Chondrocyte (in vitro differentiated cells): Measurements from ENCODE around the gene ANP32E. TPM values are rescaled to one million over a fixed set of nuclear protein-coding genes. Genes with fewer than 3 reads are reported as not detected.
"Not testable (repeated sequence)": the region's sequence is repeated elsewhere in the genome, so short reads cannot be mapped to it uniquely, and the experiment has no call there.

Experiments used
- DNase-seq: peaks from one replicate; pipeline ENCODE4 v3.0.0; 2021; ENCODE audit warnings: mixed read lengths, low spot score
- H3K27ac Mint-ChIP-seq: one replicate; pipeline ENCODE4 v1.8.0; 2021; ENCODE audit warnings: mild to moderate bottlenecking, moderate library complexity, mixed read lengths; ENCODE audit not compliant: unreplicated experiment
- H3K27me3 Mint-ChIP-seq: 2 replicates; pipeline ENCODE4 v1.8.0; 2021; ENCODE audit warnings: low read depth, mixed read lengths
- H3K36me3 Mint-ChIP-seq: 2 replicates; pipeline ENCODE4 v1.8.0; 2021; ENCODE audit warnings: low read depth, mixed read lengths
- H3K4me1 Mint-ChIP-seq: 2 replicates; pipeline ENCODE4 v1.8.0; 2021; ENCODE audit warnings: low read depth, mild to moderate bottlenecking, mixed read lengths
- H3K4me3 Mint-ChIP-seq: one replicate; pipeline ENCODE4 v1.8.0; 2021; ENCODE audit warnings: mild to moderate bottlenecking, moderate library complexity, mixed read lengths; ENCODE audit not compliant: unreplicated experiment
- H3K9me3 Mint-ChIP-seq: 2 replicates; pipeline ENCODE4 v1.8.0; 2021; ENCODE audit warnings: low read depth, mixed read lengths
- CTCF ChIP-seq: fragments of 200-600 bp; sonication (generic); IDR thresholded peaks from 2 replicates; pipeline ENCODE4 v1.5.0; 2021; ENCODE audit warnings: antibody characterized with exemption, mild to moderate bottlenecking, moderate library complexity
- total RNA-seq: library from RNA; stranded (reverse); gene quantifications from 3 replicates; pipeline ENCODE4 v1.2.1, GENCODE V29; 2021

ANP32E gene
- total RNA-seq, 1 donor from 2014 or later = 34.5 TPM

DNA sequence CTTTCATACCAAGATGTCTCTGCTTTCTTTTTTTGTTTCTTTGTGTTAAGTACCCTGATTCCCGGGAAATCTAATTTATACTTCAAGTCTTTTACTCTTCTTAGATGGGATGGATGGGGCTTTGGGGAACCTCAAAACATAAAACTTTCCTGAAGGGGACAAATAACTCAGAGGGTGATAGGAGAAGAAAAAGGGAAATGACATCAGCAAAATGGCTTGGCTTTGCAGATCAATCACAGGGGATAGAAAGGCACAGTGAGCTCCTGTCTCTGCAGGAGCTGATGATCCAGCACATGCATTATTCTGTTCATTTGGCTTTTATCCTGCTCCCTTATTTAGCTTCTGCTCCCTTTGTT lies 20.3 kb upstream of the ANP32E start:
- Mint-ChIP-seq H3K36me3 (no peaks in the 10 kb centered on the region), H3K4me1 (peaks cover 29% of the 10 kb centered on the region), H3K9me3 (no peaks in the 10 kb centered on the region), H3K27ac (peak overlapping the region; percentile 84), H3K4me3 (peak overlapping the region; percentile 51), H3K27me3 (peaks cover 2% of the 10 kb centered on the region)
- peak; percentile 12 for TF ChIP-seq CTCF
- no peak for DNase-seq

GRCh38 chr1:150249936-150250335 lies 14.0 kb upstream of the ANP32E start:
- Mint-ChIP-seq H3K4me3 (no peak overlapping the region), H3K9me3 (no peaks in the 10 kb centered on the region), H3K4me1 (no peaks in the 10 kb centered on the region), H3K27ac (no peak overlapping the region), H3K36me3 (no peaks in the 10 kb centered on the region), H3K27me3 (no peaks in the 10 kb centered on the region)
- DNase-seq = no peak
- TF ChIP-seq CTCF = no peak

DNA sequence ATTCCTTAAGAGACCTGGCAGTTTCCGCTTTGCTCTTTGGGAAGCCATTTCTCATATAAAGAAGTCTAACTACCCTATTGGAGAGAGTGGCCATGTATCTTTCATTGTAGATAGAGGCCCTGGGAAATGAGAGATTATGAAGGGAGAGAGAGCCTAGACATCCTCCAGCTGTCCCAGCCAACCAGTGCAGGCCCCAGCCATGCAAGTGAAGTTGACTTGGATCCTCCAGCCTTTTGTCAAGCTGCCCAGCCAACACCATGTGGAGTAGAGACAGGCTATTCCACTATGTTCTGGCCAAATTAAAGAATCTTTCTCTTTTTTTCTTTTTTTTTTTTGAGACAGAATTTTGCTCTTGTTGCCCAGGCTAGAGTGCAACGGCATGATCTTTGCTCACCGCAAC lies 7.1 kb upstream of the ANP32E start:
- H3K36me3 Mint-ChIP-seq = no peaks in the 10 kb centered on the region
- no peak for DNase-seq
- H3K9me3 Mint-ChIP-seq = no peaks in the 10 kb centered on the region
- H3K27ac Mint-ChIP-seq = no peak overlapping the region
- no peaks in the 10 kb centered on the region for H3K4me1 Mint-ChIP-seq
- H3K27me3 Mint-ChIP-seq = no peaks in the 10 kb centered on the region
- H3K4me3 Mint-ChIP-seq = no peak overlapping the region
- no peak for TF ChIP-seq CTCF

- no peaks in the 10 kb centered on the region for H3K9me3 Mint-ChIP-seq
- DNase-seq = no peak
- H3K4me3 Mint-ChIP-seq = no peak overlapping the region
- no peaks in the 10 kb centered on the region for H3K27me3 Mint-ChIP-seq
- TF ChIP-seq CTCF = no peak
- H3K4me1 Mint-ChIP-seq = peaks cover 16% of the 10 kb centered on the region
- H3K36me3 Mint-ChIP-seq = no peaks in the 10 kb centered on the region
- no peak overlapping the region for H3K27ac Mint-ChIP-seq
Measured at GRCh38 chr1:150237746-150238145, 1.8 kb upstream of the ANP32E start.

DNA sequence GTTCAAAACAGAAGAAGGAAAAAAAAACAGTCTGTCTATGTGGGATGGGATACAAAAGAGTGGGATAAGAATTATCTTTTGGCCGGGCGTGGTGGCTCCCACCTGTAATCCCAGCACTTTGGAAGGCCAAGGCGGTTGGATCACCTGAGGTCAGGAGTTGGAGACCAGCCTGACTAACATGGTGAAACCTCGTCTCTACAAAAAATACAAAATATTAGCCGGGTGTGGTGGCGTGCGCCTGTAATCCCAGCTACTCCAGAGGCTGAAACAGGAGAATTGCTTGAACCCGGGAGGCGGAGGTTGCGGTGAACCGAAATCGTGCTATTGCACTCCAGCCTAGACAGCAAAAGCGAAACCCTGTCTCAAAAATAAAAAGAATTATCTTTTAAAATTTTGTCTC lies 1.3 kb upstream of the ANP32E start:
- not testable (repeated sequence) for H3K36me3 Mint-ChIP-seq

DNA sequence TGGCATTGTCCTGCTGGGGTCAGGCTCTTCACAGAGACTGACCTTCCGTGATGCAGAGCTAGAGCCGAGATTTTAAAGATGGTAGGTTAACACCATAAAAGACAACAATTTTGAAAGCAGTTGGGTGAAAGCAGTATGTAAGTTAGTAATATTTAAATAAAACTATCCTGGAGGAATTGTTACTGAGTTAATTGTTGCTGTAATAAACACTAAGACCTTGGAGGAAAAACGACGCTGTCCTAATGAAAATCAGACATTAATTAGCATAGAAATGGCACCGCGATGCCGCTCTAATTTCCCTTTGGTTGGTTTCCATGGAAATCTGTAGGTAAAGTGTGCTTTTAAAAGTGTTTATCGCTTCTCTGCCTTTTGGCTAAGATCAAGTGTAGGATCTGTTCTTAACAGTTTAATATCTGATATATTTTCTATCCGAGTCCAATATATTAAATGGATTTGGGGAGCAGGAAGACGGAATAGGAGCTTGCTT lies 745 bp upstream of the ANP32E start:
- Mint-ChIP-seq H3K36me3 (no peaks in the 10 kb centered on the region), H3K27me3 (no peaks in the 10 kb centered on the region), H3K9me3 (no peaks in the 10 kb centered on the region), H3K4me3 (peak overlapping the region; percentile 17), H3K4me1 (peaks cover 16% of the 10 kb centered on the region), H3K27ac (no peak overlapping the region)
- no peak for DNase-seq
- TF ChIP-seq CTCF = peak; percentile 34

More for the DNA sequence above, 1.3 kb upstream of the ANP32E start:
- Mint-ChIP-seq H3K4me1 (peaks cover 16% of the 10 kb centered on the region), H3K4me3 (peak overlapping the region; percentile 17)
- not testable (repeated sequence) for DNase-seq, H3K27me3 Mint-ChIP-seq, H3K27ac Mint-ChIP-seq, H3K9me3 Mint-ChIP-seq
